ENCODE results near the gene LY6G5C.

DNA sequence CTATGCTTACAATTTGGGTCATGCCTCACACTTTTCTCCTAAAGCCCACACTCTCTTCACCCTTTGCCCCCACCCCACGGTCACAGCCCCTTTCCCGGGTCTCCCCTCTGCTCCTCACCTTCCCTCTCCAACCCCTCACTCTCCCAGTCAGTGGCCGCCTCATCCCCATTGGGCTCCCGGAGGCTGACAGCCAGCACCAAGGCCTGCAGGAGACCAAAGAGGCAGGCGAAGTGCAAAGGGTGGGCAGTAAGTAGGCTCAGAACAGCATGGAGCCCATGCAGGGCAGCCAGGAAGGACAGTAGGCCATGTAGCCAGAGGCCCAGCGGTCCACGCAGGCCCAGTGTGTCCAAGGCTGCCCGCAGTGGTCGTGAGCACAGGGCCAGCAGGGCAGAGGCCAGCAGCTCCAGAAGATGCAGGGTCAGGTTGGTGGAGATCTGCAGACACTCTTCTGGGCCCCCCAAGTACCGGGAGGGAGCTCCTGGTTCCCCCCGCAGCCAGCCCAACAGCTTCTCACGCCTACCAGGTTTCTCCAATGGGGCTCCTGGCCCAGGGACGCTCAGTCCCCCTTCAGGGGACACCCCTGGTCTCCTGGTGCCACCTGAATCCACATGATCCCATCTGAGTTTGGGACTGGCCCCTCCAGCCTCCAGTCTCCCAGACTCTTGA lies 21.8 kb downstream of the LY6G5C start:
- TF ChIP-seq, protein P1, sequence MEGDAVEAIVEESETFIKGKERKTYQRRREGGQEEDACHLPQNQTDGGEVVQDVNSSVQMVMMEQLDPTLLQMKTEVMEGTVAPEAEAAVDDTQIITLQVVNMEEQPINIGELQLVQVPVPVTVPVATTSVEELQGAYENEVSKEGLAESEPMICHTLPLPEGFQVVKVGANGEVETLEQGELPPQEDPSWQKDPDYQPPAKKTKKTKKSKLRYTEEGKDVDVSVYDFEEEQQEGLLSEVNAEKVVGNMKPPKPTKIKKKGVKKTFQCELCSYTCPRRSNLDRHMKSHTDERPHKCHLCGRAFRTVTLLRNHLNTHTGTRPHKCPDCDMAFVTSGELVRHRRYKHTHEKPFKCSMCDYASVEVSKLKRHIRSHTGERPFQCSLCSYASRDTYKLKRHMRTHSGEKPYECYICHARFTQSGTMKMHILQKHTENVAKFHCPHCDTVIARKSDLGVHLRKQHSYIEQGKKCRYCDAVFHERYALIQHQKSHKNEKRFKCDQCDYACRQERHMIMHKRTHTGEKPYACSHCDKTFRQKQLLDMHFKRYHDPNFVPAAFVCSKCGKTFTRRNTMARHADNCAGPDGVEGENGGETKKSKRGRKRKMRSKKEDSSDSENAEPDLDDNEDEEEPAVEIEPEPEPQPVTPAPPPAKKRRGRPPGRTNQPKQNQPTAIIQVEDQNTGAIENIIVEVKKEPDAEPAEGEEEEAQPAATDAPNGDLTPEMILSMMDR (conservative IDR thresholded peaks at IDR 0.05) = no peak
- TF ChIP-seq ZFX (IDR thresholded peaks at IDR 0.05) = no peak
